ENCODE measurements around the gene SCYL3.
"Not testable (repeated sequence)": the region's sequence is repeated elsewhere in the genome, so short reads cannot be mapped to it uniquely, and the experiment has no call there.

SCYL3 gene

DNA sequence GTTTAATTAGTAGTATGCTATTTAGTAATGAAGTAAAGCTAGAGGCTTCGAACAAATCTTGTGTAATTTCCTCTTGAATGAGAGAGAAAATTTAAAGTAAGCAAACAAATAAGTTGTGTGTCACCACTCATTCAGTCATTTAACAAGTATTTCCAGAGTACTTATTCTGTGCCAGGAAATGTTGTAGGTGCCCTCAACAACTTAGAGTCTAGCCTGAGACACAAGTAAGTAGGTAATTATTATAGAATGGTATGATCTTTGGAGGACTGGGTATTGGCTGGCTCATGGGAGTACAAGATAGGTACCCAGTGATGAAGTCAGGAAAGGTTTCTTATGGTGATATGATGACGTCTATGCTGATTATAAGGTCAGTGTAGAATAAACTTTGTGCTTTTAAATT is 81.6 kb downstream of the SCYL3 start:
- no peak for DNase-seq (ENCODE audit: low read depth)

DNA sequence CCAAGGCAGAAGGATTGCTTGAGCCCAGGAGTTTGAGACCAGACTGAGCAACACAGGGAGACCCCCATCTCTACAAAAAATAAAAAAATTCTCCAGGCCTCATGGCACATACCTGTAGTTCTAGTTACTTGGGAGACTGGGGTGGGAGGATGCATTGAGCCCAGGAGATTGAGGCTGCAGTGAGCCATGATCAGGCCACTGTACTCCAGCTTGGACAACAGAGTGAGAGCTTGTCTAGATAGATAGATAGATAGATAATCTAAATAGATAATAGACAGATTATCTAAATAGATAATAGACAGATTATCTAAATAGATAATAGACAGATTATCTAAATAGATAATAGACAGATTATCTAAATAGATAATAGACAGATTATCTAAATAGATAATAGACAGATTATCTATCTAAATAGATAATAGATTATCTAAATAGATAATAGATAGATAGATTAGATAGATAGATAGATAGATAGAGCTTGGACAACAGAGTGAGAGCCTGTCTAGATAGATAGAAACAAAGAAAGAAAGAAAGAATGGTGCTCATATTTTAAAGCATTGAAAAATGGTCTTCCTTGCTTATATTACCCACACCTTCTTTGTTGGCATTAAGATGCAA is 82.2 kb downstream of the SCYL3 start:
- not testable (repeated sequence) for DNase-seq (ENCODE audit: low read depth)

DNA sequence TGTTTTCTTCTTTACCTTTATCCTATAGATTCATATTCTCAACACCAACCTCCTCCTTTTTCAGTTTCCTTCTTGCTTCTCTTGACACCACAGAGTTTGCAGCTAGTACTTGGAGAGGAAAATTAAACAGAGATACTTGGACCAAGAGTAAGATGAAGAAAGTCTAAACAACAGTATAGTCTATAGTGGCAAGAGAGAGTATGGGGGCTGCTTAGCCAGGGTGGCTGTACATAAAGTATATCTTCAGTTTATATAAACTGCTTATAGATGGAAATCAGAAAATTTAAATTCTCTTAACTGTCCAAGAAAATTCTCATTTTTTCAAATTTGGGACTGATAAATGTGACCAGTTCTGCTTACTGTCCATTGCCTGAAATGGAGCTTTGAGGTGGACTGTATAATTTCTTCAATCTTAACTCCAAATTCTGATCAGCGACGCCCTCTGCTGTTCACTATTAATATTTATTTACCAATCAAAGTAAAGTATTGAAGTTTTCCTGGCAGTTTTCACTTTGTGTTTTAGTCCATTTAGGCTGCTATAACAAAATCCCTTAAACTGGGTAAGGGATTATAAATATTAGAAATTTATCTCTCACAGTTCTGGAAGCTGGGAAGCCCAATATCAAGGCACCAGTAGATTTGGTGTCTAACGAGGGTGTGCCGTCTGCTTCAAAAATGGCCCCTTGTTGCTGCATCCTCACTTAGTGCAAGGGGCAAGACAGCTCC is 84.2 kb downstream of the SCYL3 start:
- DNase-seq (ENCODE audit: low read depth), result no peak

DNA sequence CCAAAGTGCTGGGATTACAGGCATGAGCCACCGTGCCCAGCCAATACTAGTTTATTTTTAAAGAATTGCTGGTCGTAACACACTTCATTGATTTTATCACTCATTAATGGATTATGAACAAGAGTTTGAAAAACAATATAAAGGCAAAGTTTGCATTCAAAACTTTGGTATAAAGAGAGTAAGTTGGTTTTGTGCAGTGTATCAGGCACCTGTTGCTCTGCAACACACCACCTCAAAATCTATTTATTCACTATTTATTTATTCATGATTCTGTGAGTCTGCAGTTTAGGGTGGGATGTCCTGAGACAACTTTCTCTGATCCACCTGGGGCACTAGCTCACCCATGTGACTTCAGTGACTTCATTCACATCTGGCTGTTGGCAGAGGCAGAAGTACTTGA is 88.8 kb downstream of the SCYL3 start:
- DNase-seq (ENCODE audit: low read depth), result no peak

DNA sequence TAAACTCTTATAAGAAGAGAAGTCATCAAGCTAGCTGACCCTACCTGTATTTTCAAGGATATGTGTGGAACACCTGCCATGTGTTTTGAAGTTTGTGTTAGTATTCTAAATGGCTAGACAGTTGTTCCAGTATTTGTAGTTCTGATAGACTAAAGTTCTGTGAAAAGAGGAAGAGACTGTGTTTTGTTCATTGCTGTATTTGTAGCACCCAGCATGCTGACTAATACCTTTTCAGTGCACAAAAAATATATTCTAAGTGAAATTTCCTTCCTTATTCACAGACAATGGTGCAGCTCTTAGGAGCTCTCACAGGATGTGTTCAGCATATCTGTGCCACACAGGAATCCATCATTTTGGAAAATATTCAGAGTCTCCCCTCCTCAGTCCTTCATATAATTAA is 90.8 kb downstream of the SCYL3 start:
- no peak for DNase-seq (ENCODE audit: low read depth)
